Vagina (tissue), 2 donors: Measurements from ENCODE around the gene FBLN1. TPM values are rescaled to one million over a fixed set of nuclear protein-coding genes. Genes with fewer than 3 reads are reported as not detected.
A peak's percentile ranks its signal among the peaks of the same experiment; 100 is the strongest.

ENCODE experiments used
- DNase-seq, 2 donors: peaks; one replicate each; pipeline ENCODE4 v3.0.0-alpha.2; 2017; ENCODE audit errors: extremely low spot score in 2 of 2
- H3K27ac ChIP-seq: fragments of 200-600 bp; sonication (generic); one replicate; pipeline ENCODE4 v1.5.1; 2019
- H3K27me3 ChIP-seq: fragments of 200-600 bp; sonication (generic); one replicate; pipeline ENCODE4 v1.5.1; 2019
- H3K36me3 ChIP-seq, 2 donors: fragments of 200-600 bp; sonication (generic); one replicate each; pipeline ENCODE4 v1.5.1; 2017 to 2019
- H3K4me1 ChIP-seq: fragments of 200-600 bp; sonication (generic); one replicate; pipeline ENCODE4 v1.5.1; 2019
- H3K4me3 ChIP-seq, 2 donors: fragments of 200-600 bp; sonication (generic); 1 replicate in 1 of 2; 2 replicates in 1 of 2; pipeline ENCODE4 v1.5.1; 2016 to 2019
- H3K9me3 ChIP-seq: fragments of 200-600 bp; sonication (generic); one replicate; pipeline ENCODE4 v1.5.1; 2019
- CTCF ChIP-seq, 3 experiments: fragments of 450-650 bp in 2 of 3; fragments of 200-600 bp in 1 of 3; sonication (generic) in 1 of 3; IDR thresholded peaks; one replicate each; pipeline ENCODE4 v1.5.1; 2017 to 2019; ENCODE audit warnings: antibody characterized with exemption in 3 of 3, mild to moderate bottlenecking in 2 of 3, moderate library complexity in 2 of 3
- POLR2A ChIP-seq, 2 donors: fragments of 450-650 bp; IDR thresholded peaks; one replicate each; pipeline ENCODE4 v1.6.1; 2017; ENCODE audit warnings: antibody characterized with exemption in 2 of 2, mild to moderate bottlenecking in 2 of 2, moderate library complexity in 2 of 2
- POLR2AphosphoS5 ChIP-seq, 2 donors: sonication (generic); formaldehyde crosslinking; IDR thresholded peaks; one replicate each; pipeline ENCODE4 v1.9.0; 2017; ENCODE audit warnings: antibody characterized with exemption in 2 of 2, mild to moderate bottlenecking in 2 of 2, low read depth in 1 of 2; ENCODE audit not compliant: insufficient read depth in 1 of 2
- intact Hi-C: fragments of 100-400 bp; cut with DNase I; formaldehyde crosslinking; loops from one replicate; pipeline ENCODE4 v1.15.1; 2023
- total RNA-seq: library from RNA; depleted of rRNA; stranded (reverse); fragments of >200 nt; gene quantifications from one replicate; pipeline ENCODE4 v1.2.3, GENCODE V29; 2016

Gene FBLN1
- total RNA-seq, 1 donor from 2014 or later: 1,019 TPM

GRCh38 chr22:45629469-45630089, 126.9 kb downstream of the FBLN1 start:
- intact Hi-C loops: no loop called here
- no peaks in the 10 kb centered on the region for H3K9me3 ChIP-seq
- no peak overlapping the region for H3K27ac ChIP-seq
- H3K4me3 ChIP-seq: no peak overlapping the region
- no peaks in the 10 kb centered on the region for H3K27me3 ChIP-seq
- peaks cover 8% of the 10 kb centered on the region for H3K4me1 ChIP-seq
- no peaks in the 10 kb centered on the region for H3K36me3 ChIP-seq
- TF ChIP-seq CTCF (IDR thresholded peaks at IDR 0.05) (no peak), POLR2A (IDR thresholded peaks at IDR 0.05) (no peak), POLR2AphosphoS5 (IDR thresholded peaks at IDR 0.05; ENCODE audit: insufficient read depth in 1 of 2, low read depth in 1 of 2) (no peak)
- no peak for DNase-seq

GRCh38 chr22:45630436-45630835, 127.8 kb downstream of the FBLN1 start:
- no peaks in the 10 kb centered on the region for H3K4me1 ChIP-seq
- no peaks in the 10 kb centered on the region for H3K9me3 ChIP-seq
- H3K36me3 ChIP-seq: no peaks in the 10 kb centered on the region
- intact Hi-C loops: no loop called here
- H3K27ac ChIP-seq: no peak overlapping the region
- H3K27me3 ChIP-seq: no peaks in the 10 kb centered on the region
- no peak overlapping the region for H3K4me3 ChIP-seq
- no peak for DNase-seq
- TF ChIP-seq CTCF (IDR thresholded peaks at IDR 0.05) (no peak), POLR2AphosphoS5 (IDR thresholded peaks at IDR 0.05; ENCODE audit: insufficient read depth in 1 of 2, low read depth in 1 of 2) (no peak), POLR2A (IDR thresholded peaks at IDR 0.05) (no peak)

- Histone ChIP-seq H3K27ac (no peak overlapping the region), H3K4me3 (no peak overlapping the region), H3K36me3 (no peaks in the 10 kb centered on the region), H3K9me3 (no peaks in the 10 kb centered on the region), H3K27me3 (no peaks in the 10 kb centered on the region), H3K4me1 (no peaks in the 10 kb centered on the region)
- no peak for TF ChIP-seq POLR2A (IDR thresholded peaks at IDR 0.05)
- TF ChIP-seq CTCF (IDR thresholded peaks at IDR 0.05): no peak
- peak in 1 of 2 donors; percentile 8 for TF ChIP-seq POLR2AphosphoS5 (IDR thresholded peaks at IDR 0.05; ENCODE audit: insufficient read depth in 1 of 2, low read depth in 1 of 2)
- intact Hi-C loops: no loop called here
- DNase-seq: no peak
Observed at GRCh38 chr22:45631140-45631840, 128.6 kb downstream of the FBLN1 start.

GRCh38 chr22:45631841-45632238, 129.2 kb downstream of the FBLN1 start:
- H3K36me3 ChIP-seq: no peaks in the 10 kb centered on the region
- H3K27ac ChIP-seq: no peak overlapping the region
- intact Hi-C loops: no loop called here
- no peaks in the 10 kb centered on the region for H3K4me1 ChIP-seq
- H3K27me3 ChIP-seq: no peaks in the 10 kb centered on the region
- DNase-seq: no peak
- H3K9me3 ChIP-seq: no peaks in the 10 kb centered on the region
- no peak for TF ChIP-seq POLR2A (IDR thresholded peaks at IDR 0.05)
- no peak for TF ChIP-seq POLR2AphosphoS5 (IDR thresholded peaks at IDR 0.05; ENCODE audit: insufficient read depth in 1 of 2, low read depth in 1 of 2)
- TF ChIP-seq CTCF (IDR thresholded peaks at IDR 0.05): no peak
- H3K4me3 ChIP-seq: no peak overlapping the region
